Upper lobe of right lung (tissue), 1 donor: ENCODE measurements around the gene CCL7. TPM values are rescaled to one million over a fixed set of nuclear protein-coding genes. Genes with fewer than 3 reads are reported as not detected.
"Not testable (repeated sequence)": the region's sequence is repeated elsewhere in the genome, so short reads cannot be mapped to it uniquely, and the experiment has no call there.

Source experiments
- ATAC-seq: fragments of 200-7000 bp; cut with Tn5 transposase; one replicate; pipeline ENCODE4 v1.9.1; 2020; ENCODE audit warnings: mild to moderate bottlenecking, moderate library complexity
- DNase-seq: peaks from one replicate; pipeline ENCODE4 v3.0.0-alpha.2; 2020
- H3K27ac ChIP-seq: fragments of 200-600 bp; one replicate; pipeline ENCODE4 v1.8.0; 2022
- H3K27me3 ChIP-seq: fragments of 200-600 bp; one replicate; pipeline ENCODE4 v1.8.0; 2022; ENCODE audit warnings: mild to moderate bottlenecking
- H3K36me3 ChIP-seq: fragments of 200-600 bp; one replicate; pipeline ENCODE4 v1.8.0; 2022
- H3K4me1 ChIP-seq: fragments of 200-600 bp; one replicate; pipeline ENCODE4 v1.8.0; 2022
- H3K4me3 ChIP-seq: fragments of 200-600 bp; one replicate; pipeline ENCODE4 v1.8.0; 2022; ENCODE audit warnings: mild to moderate bottlenecking
- H3K9me3 ChIP-seq: fragments of 200-600 bp; one replicate; pipeline ENCODE4 v1.8.0; 2022
- CTCF ChIP-seq: fragments of 200-600 bp; IDR thresholded peaks from one replicate; pipeline ENCODE4 v1.8.0; 2022; ENCODE audit warnings: antibody characterized with exemption
- intact Hi-C: fragments of 100-400 bp; cut with DNase I; formaldehyde crosslinking; loops from one replicate; pipeline ENCODE4 v1.11.0; 2022
- total RNA-seq: library from RNA; stranded (reverse); fragmentation: NEBNext Ultra II Directional; extraction: Animal tissue kit (Norgen Biotek cat#: 25700); gene quantifications from one replicate; pipeline ENCODE4 v1.2.1, GENCODE V29; 2021
- donor health status: DM: no; HTN: yes; CAD: no; lungs with severe emphysema.

The CCL7 gene
- total RNA-seq, 1 donor from 2014 or later: not detected

- no peak for TF ChIP-seq CTCF
- no peaks in the 10 kb centered on the region for H3K4me1 ChIP-seq
- no peak overlapping the region for H3K4me3 ChIP-seq
- ATAC-seq: no peak
- DNase-seq: no peak
- H3K27me3 ChIP-seq: no peaks in the 10 kb centered on the region
- no peaks in the 10 kb centered on the region for H3K9me3 ChIP-seq
- no peak overlapping the region for H3K27ac ChIP-seq
- intact Hi-C loops: no loop called here
- H3K36me3 ChIP-seq: no peaks in the 10 kb centered on the region
Observed at GRCh38 chr17:34226011-34226743, 43.8 kb upstream of the CCL7 start.

GRCh38 chr17:34226744-34227034, 43.3 kb upstream of the CCL7 start:
- H3K4me1 ChIP-seq: no peaks in the 10 kb centered on the region
- H3K36me3 ChIP-seq: no peaks in the 10 kb centered on the region
- no peaks in the 10 kb centered on the region for H3K27me3 ChIP-seq
- DNase-seq (no peak), ATAC-seq (no peak)
- H3K4me3 ChIP-seq: no peak overlapping the region
- intact Hi-C loops: no loop called here
- H3K27ac ChIP-seq: no peak overlapping the region
- H3K9me3 ChIP-seq: no peaks in the 10 kb centered on the region
- TF ChIP-seq CTCF: no peak

- intact Hi-C loops, H3K27ac ChIP-seq, DNase-seq, H3K4me1 ChIP-seq, H3K36me3 ChIP-seq, H3K4me3 ChIP-seq, H3K9me3 ChIP-seq, H3K27me3 ChIP-seq: not testable (repeated sequence)
- peak; percentile 40 for ATAC-seq
Observed at GRCh38 chr17:34227293-34227692, 42.7 kb upstream of the CCL7 start.

- no peak overlapping the region for H3K27ac ChIP-seq
- DNase-seq: no peak
Observed at GRCh38 chr17:34227707-34228106, 42.3 kb upstream of the CCL7 start.

GRCh38 chr17:34228781-34229180, 41.2 kb upstream of the CCL7 start:
- intact Hi-C loops: no loop called here
- DNase-seq: no peak

More at GRCh38 chr17:34227707-34228106, 42.3 kb upstream of the CCL7 start:
- no peak for TF ChIP-seq CTCF
- peak; percentile 68 for ATAC-seq
- no peaks in the 10 kb centered on the region for H3K9me3 ChIP-seq
- intact Hi-C loops: no loop called here
- H3K36me3 ChIP-seq: no peaks in the 10 kb centered on the region
- no peak overlapping the region for H3K4me3 ChIP-seq
- no peaks in the 10 kb centered on the region for H3K27me3 ChIP-seq
- H3K4me1 ChIP-seq: no peaks in the 10 kb centered on the region

GRCh38 chr17:34230342-34230741, 39.7 kb upstream of the CCL7 start:
- Histone ChIP-seq H3K4me3 (no peak overlapping the region), H3K36me3 (no peaks in the 10 kb centered on the region), H3K27me3 (no peaks in the 10 kb centered on the region), H3K27ac (no peak overlapping the region), H3K4me1 (peaks cover 18% of the 10 kb centered on the region), H3K9me3 (no peaks in the 10 kb centered on the region)
- DNase-seq: no peak
- no peak for TF ChIP-seq CTCF
- intact Hi-C loops: no loop called here
- no peak for ATAC-seq

More at GRCh38 chr17:34228781-34229180, 41.2 kb upstream of the CCL7 start:
- Histone ChIP-seq H3K36me3 (no peaks in the 10 kb centered on the region), H3K4me1 (peaks cover 3% of the 10 kb centered on the region), H3K4me3 (no peak overlapping the region), H3K27ac (no peak overlapping the region), H3K9me3 (no peaks in the 10 kb centered on the region), H3K27me3 (no peaks in the 10 kb centered on the region)
- ATAC-seq: no peak
- no peak for TF ChIP-seq CTCF
